Loucy (cell line): ENCODE data around the gene PCDHGC4.

Experiments used
- H2AFZ ChIP-seq: fragments of 200-600 bp; sonication (generic); 2 replicates; pipeline ENCODE4 v1.6.0; 2016; ENCODE audit warnings: antibody characterized with exemption, mild to moderate bottlenecking, low read length, moderate library complexity
- H3F3A ChIP-seq: fragments of 200-600 bp; 2 replicates; pipeline ENCODE4 v1.6.0; 2016; ENCODE audit warnings: antibody characterized with exemption, low read depth, mild to moderate bottlenecking
- H3K27me3 ChIP-seq: fragments of 200-600 bp; sonication (generic); 2 replicates; pipeline ENCODE4 v1.6.1; 2014; ENCODE audit warnings: low read length, mild to moderate bottlenecking; ENCODE audit not compliant: insufficient read depth, poor library complexity, severe bottlenecking
- H3K36me3 ChIP-seq: fragments of 200-600 bp; sonication (generic); 2 replicates; pipeline ENCODE4 v1.6.1; 2016; ENCODE audit warnings: low read length; ENCODE audit not compliant: insufficient read depth
- H3K4me1 ChIP-seq: fragments of 200-600 bp; sonication (generic); 2 replicates; pipeline ENCODE4 v1.5.1; 2014; ENCODE audit warnings: low read length, mild to moderate bottlenecking; ENCODE audit not compliant: insufficient read depth, poor library complexity, severe bottlenecking
- H3K4me2 ChIP-seq: fragments of 200-600 bp; sonication (generic); 2 replicates; pipeline ENCODE4 v1.6.0; 2014; ENCODE audit warnings: antibody characterized with exemption, low read length, low read depth, mild to moderate bottlenecking; ENCODE audit not compliant: poor library complexity, severe bottlenecking
- H3K4me3 ChIP-seq: fragments of 200-600 bp; sonication (generic); 2 replicates; pipeline ENCODE4 v1.5.1; 2014; ENCODE audit warnings: low read length, mild to moderate bottlenecking, mixed read lengths; ENCODE audit not compliant: poor library complexity, severe bottlenecking
- H3K79me2 ChIP-seq: fragments of 200-600 bp; sonication (generic); 2 replicates; pipeline ENCODE4 v1.6.1; 2014; ENCODE audit warnings: low read length; ENCODE audit not compliant: insufficient read depth
- H3K9ac ChIP-seq: fragments of 200-600 bp; sonication (generic); 2 replicates; pipeline ENCODE4 v1.6.0; 2014; ENCODE audit warnings: mild to moderate bottlenecking, low read depth, low read length, moderate library complexity; ENCODE audit not compliant: poor library complexity, severe bottlenecking
- H3K9me2 ChIP-seq: fragments of 200-600 bp; sonication (generic); replicated peaks from 2 replicates; pipeline ENCODE4 v1.6.1; 2016; ENCODE audit warnings: low read depth, low read length, mixed read lengths
- H3K9me3 ChIP-seq: fragments of 200-600 bp; sonication (generic); 2 replicates; pipeline ENCODE4 v1.6.1; 2014; ENCODE audit warnings: mild to moderate bottlenecking, antibody characterized with exemption, low read length, low read depth; ENCODE audit not compliant: insufficient read depth
- H4K20me1 ChIP-seq: fragments of 200-600 bp; sonication (generic); 2 replicates; pipeline ENCODE4 v1.6.0; 2014; ENCODE audit warnings: antibody characterized with exemption, low read length, mild to moderate bottlenecking; ENCODE audit not compliant: insufficient read depth, poor library complexity, severe bottlenecking
- EZH2phosphoT487 ChIP-seq: fragments of 200-600 bp; IDR thresholded peaks from 2 replicates; pipeline ENCODE4 v1.6.1; 2018; ENCODE audit warnings: antibody characterized with exemption, mild to moderate bottlenecking, moderate library complexity, borderline replicate concordance
- TF ChIP-seq, protein P1 (sequence below): fragments of 200-600 bp; sonication (generic); conservative IDR thresholded peaks from 2 replicates; pipeline ENCODE4 v1.5.1; 2014; ENCODE audit warnings: mild to moderate bottlenecking, antibody characterized with exemption, low read length

The PCDHGC4 gene

DNA sequence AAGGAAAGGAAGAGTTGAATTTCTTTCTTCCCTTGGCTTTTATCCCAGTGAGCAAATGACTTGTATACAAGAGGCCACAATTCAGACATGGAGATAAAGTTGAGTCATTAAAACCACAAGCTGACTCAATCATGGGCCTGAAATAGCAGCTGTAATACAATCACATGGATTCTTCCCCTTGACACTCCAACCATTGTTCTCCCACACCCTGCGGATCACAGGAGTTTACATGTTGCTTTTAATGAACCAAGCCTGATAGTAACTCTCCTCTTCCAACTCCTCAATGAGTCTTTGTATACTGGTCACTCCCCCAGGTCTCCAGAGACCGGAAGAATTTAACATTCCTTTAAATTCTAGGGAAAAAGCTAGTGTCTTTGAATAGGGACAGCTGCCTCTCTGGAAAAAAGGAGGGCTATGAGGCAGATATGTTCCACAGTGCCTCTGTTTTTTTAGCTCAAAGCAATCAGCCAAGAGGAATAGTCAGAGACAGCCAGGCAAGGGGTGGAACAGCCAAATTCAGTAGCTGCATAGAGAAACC is 36.5 kb downstream of the PCDHGC4 start:
- Histone ChIP-seq H3K27me3 (no peaks in the 10 kb centered on the region), H3K9me2 (no peaks in the 10 kb centered on the region), H2AFZ (no peak overlapping the region), H3F3A (no peaks in the 10 kb centered on the region), H3K4me1 (no peaks in the 10 kb centered on the region), H3K36me3 (peaks cover 100% of the 10 kb centered on the region; the same call in 1 of the 2 replicates), H3K79me2 (no peaks in the 10 kb centered on the region), H3K4me2 (no peak overlapping the region), H4K20me1 (no peaks in the 10 kb centered on the region), H3K9ac (no peak overlapping the region), H3K9me3 (no peaks in the 10 kb centered on the region), H3K4me3 (no peak overlapping the region)
- TF ChIP-seq EZH2phosphoT487 = no peak
- TF ChIP-seq, protein P1, sequence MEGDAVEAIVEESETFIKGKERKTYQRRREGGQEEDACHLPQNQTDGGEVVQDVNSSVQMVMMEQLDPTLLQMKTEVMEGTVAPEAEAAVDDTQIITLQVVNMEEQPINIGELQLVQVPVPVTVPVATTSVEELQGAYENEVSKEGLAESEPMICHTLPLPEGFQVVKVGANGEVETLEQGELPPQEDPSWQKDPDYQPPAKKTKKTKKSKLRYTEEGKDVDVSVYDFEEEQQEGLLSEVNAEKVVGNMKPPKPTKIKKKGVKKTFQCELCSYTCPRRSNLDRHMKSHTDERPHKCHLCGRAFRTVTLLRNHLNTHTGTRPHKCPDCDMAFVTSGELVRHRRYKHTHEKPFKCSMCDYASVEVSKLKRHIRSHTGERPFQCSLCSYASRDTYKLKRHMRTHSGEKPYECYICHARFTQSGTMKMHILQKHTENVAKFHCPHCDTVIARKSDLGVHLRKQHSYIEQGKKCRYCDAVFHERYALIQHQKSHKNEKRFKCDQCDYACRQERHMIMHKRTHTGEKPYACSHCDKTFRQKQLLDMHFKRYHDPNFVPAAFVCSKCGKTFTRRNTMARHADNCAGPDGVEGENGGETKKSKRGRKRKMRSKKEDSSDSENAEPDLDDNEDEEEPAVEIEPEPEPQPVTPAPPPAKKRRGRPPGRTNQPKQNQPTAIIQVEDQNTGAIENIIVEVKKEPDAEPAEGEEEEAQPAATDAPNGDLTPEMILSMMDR = no peak

DNA sequence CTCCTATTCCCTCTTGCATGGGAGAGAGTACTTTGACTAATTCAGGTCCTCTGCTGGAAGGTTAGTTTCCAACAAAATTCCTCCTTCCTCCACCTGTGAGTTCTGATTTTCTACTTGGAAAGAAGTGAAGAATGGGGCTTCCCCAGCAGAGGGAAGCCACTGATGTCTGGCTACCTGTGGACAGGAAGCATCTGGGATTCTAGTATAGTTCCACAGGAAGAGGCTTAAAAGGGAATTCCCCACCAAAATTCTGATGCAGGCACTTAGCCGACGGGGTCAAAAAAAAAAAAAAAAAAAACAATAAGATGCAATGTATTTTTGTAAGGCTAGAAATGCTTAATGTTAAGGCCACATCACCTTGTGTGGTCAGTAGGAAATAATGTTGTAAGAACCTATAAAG is 37.5 kb downstream of the PCDHGC4 start:
- Histone ChIP-seq H3K9me3 (no peaks in the 10 kb centered on the region), H4K20me1 (no peaks in the 10 kb centered on the region), H2AFZ (no peak overlapping the region), H3F3A (no peaks in the 10 kb centered on the region), H3K79me2 (no peaks in the 10 kb centered on the region), H3K27me3 (no peaks in the 10 kb centered on the region), H3K4me3 (no peak overlapping the region), H3K4me2 (no peak overlapping the region), H3K9me2 (no peaks in the 10 kb centered on the region), H3K36me3 (peaks cover 100% of the 10 kb centered on the region), H3K9ac (no peak overlapping the region), H3K4me1 (no peaks in the 10 kb centered on the region)
- no peak for TF ChIP-seq EZH2phosphoT487
- TF ChIP-seq, protein P1 = no peak

DNA sequence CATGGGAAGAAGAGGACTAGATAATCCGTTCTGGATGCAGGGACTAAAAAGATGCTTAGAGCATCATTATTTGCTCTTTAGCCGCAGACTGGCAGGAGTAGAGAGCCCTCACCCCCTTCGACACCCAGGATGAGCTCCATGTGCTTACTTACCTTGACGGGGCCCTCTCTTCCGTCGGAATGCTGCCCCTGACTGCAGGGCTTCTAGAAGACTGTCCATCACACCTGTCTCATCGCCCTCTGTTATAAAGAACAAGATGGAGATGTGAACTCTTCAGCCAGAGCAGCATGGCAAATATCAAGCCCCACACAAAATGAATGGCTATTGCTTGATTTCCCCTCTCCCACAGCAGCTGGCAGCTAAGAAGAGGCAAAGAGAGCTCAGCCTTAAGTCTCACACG is 39.2 kb downstream of the PCDHGC4 start:
- H3K9ac ChIP-seq = no peak overlapping the region

More for the DNA sequence above, 39.2 kb downstream of the PCDHGC4 start:
- no peak overlapping the region for H3K4me2 ChIP-seq
- no peaks in the 10 kb centered on the region for H3K27me3 ChIP-seq
- no peaks in the 10 kb centered on the region for H3F3A ChIP-seq
- TF ChIP-seq EZH2phosphoT487 = no peak
- TF ChIP-seq, protein P1 = no peak
- no peaks in the 10 kb centered on the region for H4K20me1 ChIP-seq
- no peaks in the 10 kb centered on the region for H3K9me3 ChIP-seq
- H3K4me3 ChIP-seq = no peak overlapping the region
- no peak overlapping the region for H2AFZ ChIP-seq
- H3K79me2 ChIP-seq = no peaks in the 10 kb centered on the region
- no peaks in the 10 kb centered on the region for H3K9me2 ChIP-seq
- no peaks in the 10 kb centered on the region for H3K4me1 ChIP-seq
- H3K36me3 ChIP-seq = peaks cover 100% of the 10 kb centered on the region
